CD14-positive monocyte (primary cell): ENCODE data around the gene SLC34A3. TPM values are rescaled to one million over a fixed set of nuclear protein-coding genes. Genes with fewer than 3 reads are reported as not detected.

Source experiments
- DNase-seq, 3 donors: peaks; one replicate each; pipeline ENCODE4 v3.0.0-alpha.2; 2011 to 2022
- H2AFZ ChIP-seq: 2 replicates; pipeline ENCODE4 v1.6.0; 2012; ENCODE audit warnings: mild to moderate bottlenecking, low read depth, low read length, inconsistent platforms; ENCODE audit not compliant: insufficient read depth, poor library complexity, severe bottlenecking
- H3K27ac ChIP-seq, 2 donors: 1 replicate in 1 of 2; 2 replicates in 1 of 2; pipeline ENCODE4 v1.5.1; 2012 to 2013; ENCODE audit warnings: low read length in 2 of 2, control low read depth in 1 of 2, inconsistent platforms in 1 of 2, low read depth in 1 of 2, mild to moderate bottlenecking in 1 of 2
- H3K27me3 ChIP-seq, 2 donors: one replicate each; pipeline versions ENCODE4 v1.6.0 to v1.6.1; 2011 to 2013; ENCODE audit warnings: low read length in 2 of 2; ENCODE audit not compliant: control insufficient read depth in 2 of 2, insufficient read depth in 2 of 2
- H3K36me3 ChIP-seq, 2 donors: replicated peaks in 1 of 2; 1 replicate in 1 of 2; 2 replicates in 1 of 2; pipeline versions ENCODE4 v1.5.1 to v1.6.1; 2012 to 2013; ENCODE audit warnings: low read length in 2 of 2, control low read depth in 1 of 2, inconsistent platforms in 1 of 2, mild to moderate bottlenecking in 1 of 2; ENCODE audit not compliant: insufficient read depth in 2 of 2, control insufficient read depth in 1 of 2
- H3K4me1 ChIP-seq, 2 donors: 1 replicate in 1 of 2; 2 replicates in 1 of 2; pipeline versions ENCODE4 v1.5.1 to v1.6.1; 2012 to 2013; ENCODE audit warnings: low read length in 2 of 2, control low read depth in 1 of 2, inconsistent platforms in 1 of 2, mild to moderate bottlenecking in 1 of 2, moderate library complexity in 1 of 2; ENCODE audit not compliant: insufficient read depth in 2 of 2, control insufficient read depth in 1 of 2
- H3K4me2 ChIP-seq: replicated peaks from 2 replicates; pipeline ENCODE3; 2012; ENCODE audit warnings: low read length, moderate library complexity, mild to moderate bottlenecking; ENCODE audit not compliant: poor library complexity, severe bottlenecking; ENCODE audit errors: extremely low read depth
- H3K4me3 ChIP-seq, 3 experiments: fragments of 200-600 bp in 1 of 3; sonication (generic) in 1 of 3; replicated peaks in 1 of 3; 1 replicate in 2 of 3; 2 replicates in 1 of 3; pipeline ENCODE4 v1.5.1; 2011 to 2013; ENCODE audit warnings: low read length in 3 of 3, mild to moderate bottlenecking in 3 of 3, control low read depth in 2 of 3, low read depth in 2 of 3, inconsistent platforms in 1 of 3, moderate library complexity in 1 of 3
- H3K79me2 ChIP-seq: 2 replicates; pipeline ENCODE4 v1.6.0; 2012; ENCODE audit warnings: mild to moderate bottlenecking, control low read depth, inconsistent platforms, low read length, moderate library complexity; ENCODE audit not compliant: insufficient read depth
- H3K9ac ChIP-seq: 2 replicates; pipeline ENCODE4 v1.6.0; 2017; ENCODE audit warnings: low read length, mild to moderate bottlenecking; ENCODE audit not compliant: insufficient read depth, poor library complexity, severe bottlenecking
- H3K9me3 ChIP-seq, 2 donors: replicated peaks in 1 of 2; 1 replicate in 1 of 2; 2 replicates in 1 of 2; pipeline versions ENCODE4 v1.5.1 to v1.6.1; 2012 to 2013; ENCODE audit warnings: low read length in 2 of 2, control low read depth in 1 of 2; ENCODE audit not compliant: control insufficient read depth in 1 of 2, insufficient read depth in 1 of 2
- H4K20me1 ChIP-seq: 2 replicates; pipeline ENCODE4 v1.6.0; 2012; ENCODE audit warnings: mild to moderate bottlenecking, low read length, control low read depth, moderate library complexity; ENCODE audit not compliant: insufficient read depth
- H3K27ac Mint-ChIP-seq, 7 donors: one replicate each; pipeline ENCODE4 v1.8.0; 2020; ENCODE audit warnings: mild to moderate bottlenecking in 7 of 7, mixed read lengths in 7 of 7, moderate library complexity in 6 of 7, inconsistent platforms in 2 of 7
- H3K27me3 Mint-ChIP-seq, 3 donors: one replicate each; pipeline ENCODE4 v1.8.0; 2021 to 2022; ENCODE audit warnings: low read depth in 3 of 3, mild to moderate bottlenecking in 3 of 3, mixed read lengths in 3 of 3, moderate library complexity in 3 of 3, inconsistent platforms in 1 of 3
- H3K36me3 Mint-ChIP-seq, 2 donors: one replicate each; pipeline ENCODE4 v1.8.0; 2020; ENCODE audit warnings: mixed read lengths in 2 of 2, inconsistent platforms in 1 of 2, mild to moderate bottlenecking in 1 of 2
- H3K4me1 Mint-ChIP-seq: one replicate; pipeline ENCODE4 v1.8.0; 2020; ENCODE audit warnings: mild to moderate bottlenecking, mixed read lengths
- H3K4me3 Mint-ChIP-seq, 2 donors: one replicate each; pipeline ENCODE4 v1.8.0; 2020; ENCODE audit warnings: mild to moderate bottlenecking in 2 of 2, mixed read lengths in 2 of 2, moderate library complexity in 1 of 2
- H3K9me3 Mint-ChIP-seq, 7 donors: one replicate each; pipeline ENCODE4 v1.8.0; 2020 to 2022; ENCODE audit warnings: mixed read lengths in 7 of 7, mild to moderate bottlenecking in 6 of 7, moderate library complexity in 6 of 7, inconsistent platforms in 2 of 7
- CTCF ChIP-seq: fragments of 200-600 bp; IDR thresholded peaks from one replicate; pipeline ENCODE4 v1.8.0; 2022; ENCODE audit warnings: antibody characterized with exemption, mild to moderate bottlenecking
- WGBS: methylation state at CpG from one replicate; pipeline ENCODE4 v1.1.5; 2013; ENCODE audit warnings: missing lambda C conversion rate; ENCODE audit not compliant: insufficient coverage; 5-methylcytosine and 5-hydroxymethylcytosine counted together
- intact Hi-C, 2 donors: fragments of 100-400 bp; cut with micrococcal nuclease; formaldehyde crosslinking; loops; one replicate each; pipeline versions ENCODE4 v1.15.0 to v1.15.1; 2023
- polyA plus RNA-seq, 3 donors: library from polyadenylated mRNA; depleted of rRNA in 1 of 3; unstranded in 2 of 3; stranded (reverse) in 1 of 3; fragments of 300-500 nt in 2 of 3; fragments of >200 nt in 1 of 3; fragmentation: Illumina TruSeq in 2 of 3; gene quantifications; 1 replicate in 2 of 3; 2 replicates in 1 of 3; pipeline ENCODE4 v1.2.3, GENCODE V29; 2012 to 2021

SLC34A3 gene
- polyA plus RNA-seq, 3 donors: not detected

- no peak for DNase-seq
- Histone ChIP-seq H3K36me3 (peaks cover 29 to 33% of the 10 kb centered on the region in 2 donors), H3K9ac (no peak overlapping the region), H3K27me3 (peaks cover 0 to 14% of the 10 kb centered on the region in 2 donors), H3K27ac (peak overlapping the region in 1 of 2 donors; percentile 20), H3K9me3 (no peaks in the 10 kb centered on the region), H3K4me1 (peaks cover 18 to 35% of the 10 kb centered on the region in 2 donors), H3K79me2 (no peaks in the 10 kb centered on the region), H3K4me2 (no peak overlapping the region), H2AFZ (no peak overlapping the region), H4K20me1 (no peaks in the 10 kb centered on the region), H3K4me3 (no peak overlapping the region)
- Mint-ChIP-seq H3K9me3 (no peaks in the 10 kb centered on the region), H3K27me3 (peaks cover 3 to 22% (median 14%) of the 10 kb centered on the region in 3 donors), H3K27ac (no peak overlapping the region), H3K4me1 (peaks cover 10% of the 10 kb centered on the region), H3K36me3 (peaks cover 13 to 24% of the 10 kb centered on the region in 2 donors), H3K4me3 (no peak overlapping the region)
- no peak for TF ChIP-seq CTCF
- intact Hi-C loops: no loop called here
- WGBS: 93% methylated on average over 30 of the region's 30 CpGs
These were observed 12.4 kb upstream of the SLC34A3 start for GRCh38 chr9:137218212-137218753.

GRCh38 chr9:137218754-137219271 is 11.9 kb upstream of the SLC34A3 start:
- H3K36me3 Mint-ChIP-seq: peaks cover 13 to 24% of the 10 kb centered on the region in 2 donors
- H3K4me1 Mint-ChIP-seq: peaks cover 10% of the 10 kb centered on the region
- Histone ChIP-seq H3K4me2 (no peak overlapping the region), H3K27me3 (peaks cover 0 to 14% of the 10 kb centered on the region in 2 donors), H3K27ac (peak overlapping the region in 1 of 2 donors; percentile 20), H3K9me3 (no peaks in the 10 kb centered on the region), H2AFZ (no peak overlapping the region), H3K79me2 (no peaks in the 10 kb centered on the region), H3K9ac (no peak overlapping the region), H4K20me1 (no peaks in the 10 kb centered on the region), H3K36me3 (peaks cover 24 to 29% of the 10 kb centered on the region in 2 donors), H3K4me3 (no peak overlapping the region), H3K4me1 (peaks cover 18 to 38% of the 10 kb centered on the region in 2 donors)
- peaks cover 3 to 22% (median 14%) of the 10 kb centered on the region in 3 donors for H3K27me3 Mint-ChIP-seq
- H3K27ac Mint-ChIP-seq: no peak overlapping the region
- 61% methylated on average over 11 of the region's 12 CpGs for WGBS
- intact Hi-C loops: no loop called here
- DNase-seq: no peak
- H3K4me3 Mint-ChIP-seq: no peak overlapping the region
- no peak for TF ChIP-seq CTCF
- no peaks in the 10 kb centered on the region for H3K9me3 Mint-ChIP-seq
